Measurements from ENCODE around the gene IL31.
"Not testable (repeated sequence)": the region's sequence is repeated elsewhere in the genome, so short reads cannot be mapped to it uniquely, and the experiment has no call there.

Gene IL31

GRCh38 chr12:122190842-122191668, 17.0 kb upstream of the IL31 start:
- peak; percentile 32 for DNase-seq

GRCh38 chr12:122189626-122190475, 15.8 kb upstream of the IL31 start:
- no peak for DNase-seq

- DNase-seq: no peak
Measured at GRCh38 chr12:122187466-122187865, 13.4 kb upstream of the IL31 start.

- no peak for DNase-seq
Measured at GRCh38 chr12:122185494-122186082, 11.6 kb upstream of the IL31 start.

- DNase-seq: no peak
Measured at GRCh38 chr12:122185079-122185478, 11.1 kb upstream of the IL31 start.

- no peak for DNase-seq
Measured at GRCh38 chr12:122184517-122184916, 10.5 kb upstream of the IL31 start.

- DNase-seq: no peak
Measured at GRCh38 chr12:122183588-122183940, 9.5 kb upstream of the IL31 start.

GRCh38 chr12:122182887-122183587, 9.0 kb upstream of the IL31 start, which contains the start of gene LRRC43:
Gene LRRC43, plus strand, starts transcription at chr12:122183123. Its CDS starts 22 bp downstream, at chr12:122183145.
- DNase-seq: no peak

GRCh38 chr12:122176473-122176872, 2.5 kb upstream of the IL31 start:
- DNase-seq: not testable (repeated sequence)

GRCh38 chr12:122172262-122172939, 1.6 kb downstream of the IL31 start:
- DNase-seq: no peak

GRCh38 chr12:122171399-122171798, 2.6 kb downstream of the IL31 start:
- no peak for DNase-seq

GRCh38 chr12:122168492-122168891, 5.5 kb downstream of the IL31 start:
- no peak for DNase-seq

- no peak for DNase-seq
Measured at GRCh38 chr12:122167356-122167925, 6.6 kb downstream of the IL31 start.

- DNase-seq: no peak
Measured at GRCh38 chr12:122166422-122167349, 7.3 kb downstream of the IL31 start.

GRCh38 chr12:122162976-122163375, 11.0 kb downstream of the IL31 start:
- no peak for DNase-seq

GRCh38 chr12:122161682-122162081, 12.3 kb downstream of the IL31 start:
- no peak for DNase-seq

- no peak for DNase-seq
Measured at GRCh38 chr12:122160761-122161160, 13.3 kb downstream of the IL31 start.

GRCh38 chr12:122159882-122160281, 14.1 kb downstream of the IL31 start:
- DNase-seq: no peak

GRCh38 chr12:122158700-122159285, 15.2 kb downstream of the IL31 start:
- DNase-seq: no peak

- DNase-seq: no peak
Measured at GRCh38 chr12:122155705-122156104, 18.3 kb downstream of the IL31 start.

All from T-helper 9 cell (primary cell).